Activated naive CD4-positive, alpha-beta T cell treated with anti-CD3 and anti-CD28 coated beads, Interleukin-2, amount 50 U/mL, for 24 hours (primary cell): ENCODE data around the gene FAF1.

Experiments used
- H3K27ac Mint-ChIP-seq: one replicate; pipeline ENCODE4 v1.8.0; 2021; ENCODE audit warnings: mild to moderate bottlenecking, mixed read lengths
- H3K27me3 Mint-ChIP-seq: one replicate; pipeline ENCODE4 v1.8.0; 2021; ENCODE audit warnings: mixed read lengths
- H3K36me3 Mint-ChIP-seq: one replicate; pipeline ENCODE4 v1.8.0; 2021; ENCODE audit warnings: mixed read lengths
- H3K4me1 Mint-ChIP-seq: one replicate; pipeline ENCODE4 v1.8.0; 2021; ENCODE audit warnings: mixed read lengths
- H3K4me3 Mint-ChIP-seq: one replicate; pipeline ENCODE4 v1.8.0; 2021; ENCODE audit warnings: mild to moderate bottlenecking, mixed read lengths
- H3K9me3 Mint-ChIP-seq: one replicate; pipeline ENCODE4 v1.8.0; 2021; ENCODE audit warnings: mixed read lengths

Gene FAF1

GRCh38 chr1:50665413-50665812 is 294.7 kb downstream of the FAF1 start:
- Mint-ChIP-seq H3K4me3 (no peak overlapping the region), H3K27me3 (no peaks in the 10 kb centered on the region), H3K27ac (no peak overlapping the region), H3K4me1 (no peaks in the 10 kb centered on the region), H3K36me3 (peaks cover 7% of the 10 kb centered on the region), H3K9me3 (no peaks in the 10 kb centered on the region)

- Mint-ChIP-seq H3K4me1 (peaks cover 5% of the 10 kb centered on the region), H3K4me3 (no peak overlapping the region), H3K27ac (no peak overlapping the region)
Observed at GRCh38 chr1:50661626-50662025, 298.4 kb downstream of the FAF1 start.

GRCh38 chr1:50659107-50659662 is 300.9 kb downstream of the FAF1 start:
- Mint-ChIP-seq H3K27me3 (no peaks in the 10 kb centered on the region), H3K4me1 (peaks cover 5% of the 10 kb centered on the region), H3K36me3 (peaks cover 5% of the 10 kb centered on the region), H3K27ac (no peak overlapping the region), H3K4me3 (no peak overlapping the region), H3K9me3 (no peaks in the 10 kb centered on the region)

More at GRCh38 chr1:50661626-50662025, 298.4 kb downstream of the FAF1 start:
- H3K36me3 Mint-ChIP-seq = peaks cover 2% of the 10 kb centered on the region
- no peaks in the 10 kb centered on the region for H3K27me3 Mint-ChIP-seq
- H3K9me3 Mint-ChIP-seq = no peaks in the 10 kb centered on the region

GRCh38 chr1:50658459-50659076 is 301.5 kb downstream of the FAF1 start:
- Mint-ChIP-seq H3K27ac (no peak overlapping the region), H3K4me3 (no peak overlapping the region), H3K9me3 (no peaks in the 10 kb centered on the region), H3K36me3 (peaks cover 5% of the 10 kb centered on the region), H3K4me1 (peaks cover 5% of the 10 kb centered on the region), H3K27me3 (no peaks in the 10 kb centered on the region)

- Mint-ChIP-seq H3K27me3 (no peaks in the 10 kb centered on the region), H3K4me3 (no peak overlapping the region), H3K27ac (no peak overlapping the region), H3K36me3 (peaks cover 5% of the 10 kb centered on the region), H3K9me3 (no peaks in the 10 kb centered on the region), H3K4me1 (peaks cover 5% of the 10 kb centered on the region)
Observed at GRCh38 chr1:50656931-50657330, 303.1 kb downstream of the FAF1 start.

- Mint-ChIP-seq H3K9me3 (no peaks in the 10 kb centered on the region), H3K27me3 (no peaks in the 10 kb centered on the region), H3K4me1 (no peaks in the 10 kb centered on the region), H3K36me3 (peaks cover 9% of the 10 kb centered on the region), H3K27ac (no peak overlapping the region), H3K4me3 (no peak overlapping the region)
Observed at GRCh38 chr1:50651476-50652263, 308.4 kb downstream of the FAF1 start.

- H3K4me3 Mint-ChIP-seq = no peak overlapping the region
- no peak overlapping the region for H3K27ac Mint-ChIP-seq
- no peaks in the 10 kb centered on the region for H3K9me3 Mint-ChIP-seq
- no peaks in the 10 kb centered on the region for H3K4me1 Mint-ChIP-seq
- H3K27me3 Mint-ChIP-seq = no peaks in the 10 kb centered on the region
- H3K36me3 Mint-ChIP-seq = peaks cover 20% of the 10 kb centered on the region
Observed at GRCh38 chr1:50646526-50646925, 313.5 kb downstream of the FAF1 start.

- Mint-ChIP-seq H3K9me3 (no peaks in the 10 kb centered on the region), H3K4me1 (no peaks in the 10 kb centered on the region), H3K36me3 (peaks cover 22% of the 10 kb centered on the region), H3K27ac (no peak overlapping the region), H3K4me3 (no peak overlapping the region), H3K27me3 (no peaks in the 10 kb centered on the region)
Observed at GRCh38 chr1:50645139-50645538, 314.9 kb downstream of the FAF1 start.

GRCh38 chr1:50644447-50645105 is 315.5 kb downstream of the FAF1 start:
- Mint-ChIP-seq H3K36me3 (peaks cover 22% of the 10 kb centered on the region), H3K4me3 (no peak overlapping the region), H3K27me3 (no peaks in the 10 kb centered on the region), H3K27ac (no peak overlapping the region), H3K4me1 (no peaks in the 10 kb centered on the region), H3K9me3 (no peaks in the 10 kb centered on the region)

GRCh38 chr1:50637460-50637859 is 322.6 kb downstream of the FAF1 start:
- Mint-ChIP-seq H3K4me3 (no peak overlapping the region), H3K4me1 (no peaks in the 10 kb centered on the region), H3K27me3 (no peaks in the 10 kb centered on the region), H3K9me3 (no peaks in the 10 kb centered on the region), H3K36me3 (peaks cover 5% of the 10 kb centered on the region), H3K27ac (no peak overlapping the region)

GRCh38 chr1:50634251-50634650 is 325.8 kb downstream of the FAF1 start:
- Mint-ChIP-seq H3K27me3 (no peaks in the 10 kb centered on the region), H3K9me3 (no peaks in the 10 kb centered on the region), H3K4me1 (no peaks in the 10 kb centered on the region), H3K27ac (no peak overlapping the region), H3K36me3 (peaks cover 5% of the 10 kb centered on the region), H3K4me3 (no peak overlapping the region)

- no peaks in the 10 kb centered on the region for H3K27me3 Mint-ChIP-seq
- no peaks in the 10 kb centered on the region for H3K4me1 Mint-ChIP-seq
- peaks cover 5% of the 10 kb centered on the region for H3K36me3 Mint-ChIP-seq
- H3K9me3 Mint-ChIP-seq = no peaks in the 10 kb centered on the region
- no peak overlapping the region for H3K27ac Mint-ChIP-seq
- no peak overlapping the region for H3K4me3 Mint-ChIP-seq
Observed at GRCh38 chr1:50633465-50633864, 326.6 kb downstream of the FAF1 start.

- Mint-ChIP-seq H3K36me3 (peaks cover 5% of the 10 kb centered on the region), H3K4me1 (no peaks in the 10 kb centered on the region), H3K9me3 (no peaks in the 10 kb centered on the region), H3K27ac (no peak overlapping the region), H3K4me3 (no peak overlapping the region), H3K27me3 (no peaks in the 10 kb centered on the region)
Observed at GRCh38 chr1:50631161-50631560, 328.9 kb downstream of the FAF1 start.

- Mint-ChIP-seq H3K27me3 (no peaks in the 10 kb centered on the region), H3K36me3 (peaks cover 11% of the 10 kb centered on the region), H3K4me1 (no peaks in the 10 kb centered on the region), H3K27ac (no peak overlapping the region), H3K9me3 (no peaks in the 10 kb centered on the region), H3K4me3 (no peak overlapping the region)
Observed at GRCh38 chr1:50622259-50622658, 337.8 kb downstream of the FAF1 start.

- Mint-ChIP-seq H3K4me3 (no peak overlapping the region), H3K9me3 (no peaks in the 10 kb centered on the region), H3K27ac (no peak overlapping the region), H3K4me1 (no peaks in the 10 kb centered on the region), H3K36me3 (peaks cover 16% of the 10 kb centered on the region), H3K27me3 (no peaks in the 10 kb centered on the region)
Observed at GRCh38 chr1:50620680-50621329, 339.3 kb downstream of the FAF1 start.
